ENCODE data around the gene STX1B.

GRCh38 chr16:31043898-31044481 is 33.6 kb upstream of the STX1B start:
- TF ChIP-seq, protein P1, sequence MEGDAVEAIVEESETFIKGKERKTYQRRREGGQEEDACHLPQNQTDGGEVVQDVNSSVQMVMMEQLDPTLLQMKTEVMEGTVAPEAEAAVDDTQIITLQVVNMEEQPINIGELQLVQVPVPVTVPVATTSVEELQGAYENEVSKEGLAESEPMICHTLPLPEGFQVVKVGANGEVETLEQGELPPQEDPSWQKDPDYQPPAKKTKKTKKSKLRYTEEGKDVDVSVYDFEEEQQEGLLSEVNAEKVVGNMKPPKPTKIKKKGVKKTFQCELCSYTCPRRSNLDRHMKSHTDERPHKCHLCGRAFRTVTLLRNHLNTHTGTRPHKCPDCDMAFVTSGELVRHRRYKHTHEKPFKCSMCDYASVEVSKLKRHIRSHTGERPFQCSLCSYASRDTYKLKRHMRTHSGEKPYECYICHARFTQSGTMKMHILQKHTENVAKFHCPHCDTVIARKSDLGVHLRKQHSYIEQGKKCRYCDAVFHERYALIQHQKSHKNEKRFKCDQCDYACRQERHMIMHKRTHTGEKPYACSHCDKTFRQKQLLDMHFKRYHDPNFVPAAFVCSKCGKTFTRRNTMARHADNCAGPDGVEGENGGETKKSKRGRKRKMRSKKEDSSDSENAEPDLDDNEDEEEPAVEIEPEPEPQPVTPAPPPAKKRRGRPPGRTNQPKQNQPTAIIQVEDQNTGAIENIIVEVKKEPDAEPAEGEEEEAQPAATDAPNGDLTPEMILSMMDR (IDR thresholded peaks at IDR 0.05) = no peak
- TF ChIP-seq POLR2A (IDR thresholded peaks at IDR 0.05; ENCODE audit: low read depth) = no peak

All from esophagus muscularis mucosa (tissue), 3 donors.